ENCODE measurements around the gene HOXD11. TPM values are rescaled to one million over a fixed set of nuclear protein-coding genes. Genes with fewer than 3 reads are reported as not detected.
A peak's percentile ranks its signal among the peaks of the same experiment; 100 is the strongest.

HOXD11 gene
- total RNA-seq, 1 donor from 2014 or later: not detected

- no peaks in the 10 kb centered on the region for H3K9me3 ChIP-seq
- no peak for TF ChIP-seq CTCF (IDR thresholded peaks at IDR 0.05)
- no peak within 1 kb of the TSS for H3K4me3 ChIP-seq
- no peaks in the 10 kb centered on the region for H3K36me3 ChIP-seq
- no peak within 1 kb of the TSS for H3K27ac ChIP-seq
- no peak for DNase-seq (ENCODE audit: low spot score in 2 of 2)
- H3K4me1 ChIP-seq: no peaks in the 10 kb centered on the region
- peaks cover 79% of the 10 kb centered on the region for H3K27me3 ChIP-seq
- intact Hi-C loops (cut with DNase I): loop anchor here (5.0 kb wide), 1 partner anchor 38 kb away; the partner anchor contains the start of gene HOXD9
These were observed 23.3 kb upstream of the HOXD11 start, which contains the start of gene EVX2 for GRCh38 chr2:176083796-176084261. TSS of gene EVX2 (minus strand) at chr2:176083962. CDS start at chr2:176083776, 186 bp downstream.

DNA sequence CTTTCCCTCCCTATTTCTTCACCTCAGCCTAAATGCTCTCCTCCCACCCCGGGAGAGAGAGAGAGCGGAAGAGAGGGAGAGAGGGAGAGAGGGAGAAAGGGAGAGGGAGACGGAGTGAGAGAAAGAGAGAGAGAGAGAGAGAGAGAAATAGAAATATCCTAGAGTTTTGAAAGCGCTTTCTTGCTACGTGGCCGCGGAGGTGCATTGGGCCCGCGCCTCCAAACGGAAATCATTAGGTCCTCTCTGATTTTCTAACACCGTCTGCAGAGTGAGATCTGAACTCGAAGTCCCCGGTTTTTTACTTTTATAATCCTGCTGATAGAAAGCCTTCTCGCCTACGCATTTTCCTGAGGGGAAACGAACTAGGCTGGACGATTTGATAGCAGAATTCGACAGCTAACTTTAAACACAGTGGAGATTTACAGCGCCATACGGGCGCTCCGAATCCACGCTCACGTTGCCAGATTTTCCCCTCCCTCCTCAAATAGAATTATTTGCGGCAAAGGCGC is 22.4 kb upstream of the HOXD11 start:
- H3K4me3 ChIP-seq: no peak overlapping the region
- H3K27me3 ChIP-seq: peaks cover 73% of the 10 kb centered on the region
- intact Hi-C loops (cut with DNase I): loop anchor here (5.0 kb wide), 2 partner anchors 38 to 82 kb away; partner anchors contain the start of genes HOXD9 and LNPK
- DNase-seq (ENCODE audit: low spot score in 2 of 2): no peak
- no peak for TF ChIP-seq CTCF (IDR thresholded peaks at IDR 0.05)
- H3K4me1 ChIP-seq: no peaks in the 10 kb centered on the region
- no peaks in the 10 kb centered on the region for H3K9me3 ChIP-seq
- no peaks in the 10 kb centered on the region for H3K36me3 ChIP-seq
- no peak overlapping the region for H3K27ac ChIP-seq

DNA sequence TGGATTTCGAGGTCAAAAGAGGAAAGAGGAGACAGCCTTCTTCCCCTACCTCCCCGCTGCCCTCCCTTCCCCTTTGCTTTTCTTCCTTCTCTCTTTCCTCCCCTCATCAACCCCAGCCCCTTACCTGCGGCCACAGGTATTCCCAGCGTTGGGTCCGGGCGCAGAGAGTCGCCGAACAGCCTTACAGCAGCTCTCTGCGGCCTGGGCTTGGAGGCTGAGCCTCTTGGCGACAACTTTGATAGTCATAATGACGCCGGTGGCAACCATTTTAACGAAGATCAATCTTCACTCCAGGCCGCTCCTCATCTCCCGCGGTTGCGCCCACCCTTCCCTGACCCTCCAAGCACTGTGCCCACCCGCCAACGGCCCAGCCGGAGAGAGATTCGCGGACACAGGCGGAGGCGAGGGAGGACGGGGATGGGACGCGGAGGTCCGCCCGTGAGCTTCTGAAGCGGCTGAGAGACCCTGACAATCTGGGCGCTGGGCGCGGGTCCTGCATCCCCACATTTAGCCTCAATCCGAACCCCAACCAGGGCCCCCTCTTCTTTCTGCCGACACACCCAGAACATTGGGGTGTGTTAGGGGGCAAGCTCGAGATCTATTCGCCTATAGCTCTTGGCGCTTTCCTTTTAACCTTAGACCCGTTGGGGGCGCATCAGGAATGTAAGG is 21.8 kb upstream of the HOXD11 start:
- intact Hi-C loops (cut with DNase I): loop anchor here (5.0 kb wide), 1 partner anchor 83 kb away; the partner anchor contains the start of gene LNPK
- H3K4me1 ChIP-seq: no peaks in the 10 kb centered on the region
- no peaks in the 10 kb centered on the region for H3K36me3 ChIP-seq
- no peak for DNase-seq (ENCODE audit: low spot score in 2 of 2)
- no peak overlapping the region for H3K4me3 ChIP-seq
- H3K27ac ChIP-seq: no peak overlapping the region
- no peaks in the 10 kb centered on the region for H3K9me3 ChIP-seq
- peaks cover 77% of the 10 kb centered on the region for H3K27me3 ChIP-seq
- no peak for TF ChIP-seq CTCF (IDR thresholded peaks at IDR 0.05)

- peak in 1 of 2 donors; percentile 62 for DNase-seq (ENCODE audit: low spot score in 2 of 2)
- H3K27me3 ChIP-seq: peaks cover 70% of the 10 kb centered on the region
- H3K9me3 ChIP-seq: no peaks in the 10 kb centered on the region
- no peak overlapping the region for H3K27ac ChIP-seq
- H3K36me3 ChIP-seq: no peaks in the 10 kb centered on the region
- peak overlapping the region in 1 of 2 donors; percentile 32 for H3K4me3 ChIP-seq
- H3K4me1 ChIP-seq: no peaks in the 10 kb centered on the region
- intact Hi-C loops (cut with DNase I): loop anchor here (5.0 kb wide), 1 partner anchor 84 kb away; the partner anchor contains the start of gene LNPK
- peak; percentile 31 to 65 (median 42) for TF ChIP-seq CTCF (IDR thresholded peaks at IDR 0.05)
These were observed 21.0 kb upstream of the HOXD11 start for GRCh38 chr2:176085861-176086771.

DNA sequence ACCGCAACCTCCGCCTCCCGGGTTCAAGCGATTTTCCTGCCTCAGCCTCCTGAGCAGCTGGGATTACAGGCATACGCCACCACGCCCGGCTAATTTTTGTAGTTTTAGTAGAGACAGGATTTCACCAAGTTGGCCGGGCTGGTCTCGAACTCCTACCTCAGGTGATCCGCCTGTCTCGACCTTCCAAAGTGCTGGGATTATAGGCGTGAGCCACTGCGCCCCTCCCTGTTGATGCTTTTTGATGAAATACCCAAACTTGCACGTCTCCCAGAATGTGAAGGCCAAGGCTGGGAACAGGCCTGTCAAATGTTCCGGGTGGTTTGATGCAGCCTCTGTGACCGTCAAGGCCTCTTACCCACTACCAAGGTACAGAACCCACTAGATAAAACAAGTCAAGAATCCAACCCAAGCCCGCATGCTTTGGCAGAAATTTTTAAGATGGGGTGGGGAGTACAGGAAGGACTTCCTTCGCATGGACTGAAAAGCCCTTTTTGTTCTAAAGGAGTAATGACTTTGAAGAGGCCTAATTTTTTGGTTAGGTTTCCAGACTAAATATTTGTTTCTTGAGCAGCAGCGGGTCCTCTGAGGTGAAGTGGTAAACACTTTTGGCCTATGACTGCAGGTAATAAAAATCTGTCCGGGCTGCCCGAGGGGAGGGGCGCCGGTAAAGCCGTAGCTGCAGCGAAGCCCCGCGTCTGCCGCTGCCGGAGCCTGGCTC is 19.6 kb upstream of the HOXD11 start:
- peaks cover 0 to 2% of the 10 kb centered on the region in 2 donors for H3K4me1 ChIP-seq
- intact Hi-C loops (cut with DNase I): loop anchor here (1.0 to 5.0 kb wide), 2 partner anchors 85 to 397 kb away; partner anchors contain the start of gene LNPK
- H3K27me3 ChIP-seq: peaks cover 70% of the 10 kb centered on the region
- no peaks in the 10 kb centered on the region for H3K36me3 ChIP-seq
- TF ChIP-seq CTCF (IDR thresholded peaks at IDR 0.05): no peak
- H3K4me3 ChIP-seq: peak overlapping the region in 1 of 2 donors; percentile 53
- DNase-seq (ENCODE audit: low spot score in 2 of 2): no peak
- no peak overlapping the region for H3K27ac ChIP-seq
- H3K9me3 ChIP-seq: no peaks in the 10 kb centered on the region
